ENCODE results near the gene FICD.

DNA sequence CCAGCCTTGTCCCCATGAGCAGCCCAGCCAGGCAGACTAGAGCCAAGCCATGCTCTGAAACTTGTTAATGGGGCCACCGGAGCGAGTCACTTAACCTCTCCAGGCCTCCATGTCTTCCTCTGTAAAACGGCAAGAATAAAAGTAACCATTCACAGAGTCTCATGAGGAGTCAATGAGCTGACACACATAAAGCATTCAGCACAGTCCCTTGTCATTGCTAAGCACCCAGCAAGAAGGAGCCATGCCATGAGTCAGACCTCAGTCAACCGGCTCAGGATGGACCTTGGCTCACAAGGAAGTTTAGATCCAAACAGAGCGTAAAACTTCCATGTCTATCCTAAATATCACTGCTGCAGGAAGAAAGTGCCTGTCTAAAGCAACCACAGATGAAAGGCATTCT, 10.6 kb downstream of the FICD start:
- TF ChIP-seq, protein P1, sequence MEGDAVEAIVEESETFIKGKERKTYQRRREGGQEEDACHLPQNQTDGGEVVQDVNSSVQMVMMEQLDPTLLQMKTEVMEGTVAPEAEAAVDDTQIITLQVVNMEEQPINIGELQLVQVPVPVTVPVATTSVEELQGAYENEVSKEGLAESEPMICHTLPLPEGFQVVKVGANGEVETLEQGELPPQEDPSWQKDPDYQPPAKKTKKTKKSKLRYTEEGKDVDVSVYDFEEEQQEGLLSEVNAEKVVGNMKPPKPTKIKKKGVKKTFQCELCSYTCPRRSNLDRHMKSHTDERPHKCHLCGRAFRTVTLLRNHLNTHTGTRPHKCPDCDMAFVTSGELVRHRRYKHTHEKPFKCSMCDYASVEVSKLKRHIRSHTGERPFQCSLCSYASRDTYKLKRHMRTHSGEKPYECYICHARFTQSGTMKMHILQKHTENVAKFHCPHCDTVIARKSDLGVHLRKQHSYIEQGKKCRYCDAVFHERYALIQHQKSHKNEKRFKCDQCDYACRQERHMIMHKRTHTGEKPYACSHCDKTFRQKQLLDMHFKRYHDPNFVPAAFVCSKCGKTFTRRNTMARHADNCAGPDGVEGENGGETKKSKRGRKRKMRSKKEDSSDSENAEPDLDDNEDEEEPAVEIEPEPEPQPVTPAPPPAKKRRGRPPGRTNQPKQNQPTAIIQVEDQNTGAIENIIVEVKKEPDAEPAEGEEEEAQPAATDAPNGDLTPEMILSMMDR (IDR thresholded peaks at IDR 0.05): no peak
- TF ChIP-seq POLR2A (IDR thresholded peaks at IDR 0.05): no peak
- TF ChIP-seq EP300 (IDR thresholded peaks at IDR 0.05): no peak
- no peak for TF ChIP-seq POLR2AphosphoS5 (IDR thresholded peaks at IDR 0.05)
